Testis (tissue), 2 donors: Measurements from ENCODE around the gene MRPS23.

Experiments used
- CTCF ChIP-seq, 3 experiments: fragments of 450-650 bp in 2 of 3; fragments of 200-600 bp in 1 of 3; sonication (generic) in 1 of 3; IDR thresholded peaks; one replicate each; pipeline ENCODE4 v1.5.1; 2016 to 2019; ENCODE audit warnings: antibody characterized with exemption in 3 of 3, mild to moderate bottlenecking in 2 of 3, moderate library complexity in 1 of 3
- POLR2A ChIP-seq: fragments of 450-650 bp; IDR thresholded peaks from one replicate; pipeline ENCODE4 v1.6.1; 2017; ENCODE audit warnings: antibody characterized with exemption, mild to moderate bottlenecking, moderate library complexity

- no peak for TF ChIP-seq POLR2A
- no peak for TF ChIP-seq CTCF (IDR thresholded peaks at IDR 0.05)
These were observed 31.3 kb upstream of the MRPS23 start for GRCh38 chr17:57881143-57881542.
